ENCODE measurements around the gene FNTB. TPM values are rescaled to one million over a fixed set of nuclear protein-coding genes. Genes with fewer than 3 reads are reported as not detected.

FNTB gene
- total and polyA plus RNA-seq, 2 donors (not counting 1 experiment from before 2014, with no cell fraction given) = 6.6 to 10.2 TPM

GRCh38 chr14:64937171-64937820 is 49.4 kb upstream of the FNTB start:
- Mint-ChIP-seq H3K9me3 (ENCODE audit: insufficient read depth) (no peaks in the 10 kb centered on the region), H3K27ac (peak overlapping the region; percentile 50), H3K27me3 (no peaks in the 10 kb centered on the region), H3K4me1 (peaks cover 6% of the 10 kb centered on the region), H3K4me3 (no peak overlapping the region)
- Histone ChIP-seq H4K20me1 (ENCODE audit: control insufficient read depth, insufficient read depth, low read length, poor library complexity, severe bottlenecking) (peaks cover 4% of the 10 kb centered on the region), H3K4me2 (replicated peaks; ENCODE audit: low read depth, low read length, poor library complexity, severe bottlenecking) (no peak overlapping the region), H3K4me1 (ENCODE audit: control insufficient read depth in 2 of 2, insufficient read depth in 2 of 2, low read length in 2 of 2) (no peaks in the 10 kb centered on the region), H3K27ac (ENCODE audit: low read length in 2 of 2) (no peak overlapping the region), H3K4me3 (ENCODE audit: control extremely low read depth in 1 of 5, extremely low read depth in 1 of 5, insufficient read depth in 1 of 5, low read depth in 2 of 5, low read length in 4 of 5) (no peak overlapping the region), H2AFZ (ENCODE audit: insufficient read depth, low read depth, low read length, poor library complexity, severe bottlenecking) (no peak overlapping the region), H3K79me2 (ENCODE audit: control insufficient read depth, insufficient read depth, low read length) (no peaks in the 10 kb centered on the region), H3K27me3 (replicated peaks in 1 of 4; ENCODE audit: control extremely low read depth in 1 of 4, control insufficient read depth in 3 of 4, insufficient read depth in 4 of 4, low read length in 3 of 4) (no peaks in the 10 kb centered on the region), H3K36me3 (replicated peaks in 1 of 2; ENCODE audit: control extremely low read depth in 1 of 2, control insufficient read depth in 1 of 2, extremely low read depth in 1 of 2, insufficient read depth in 2 of 2, low read length in 1 of 2) (peaks cover 0 to 32% of the 10 kb centered on the region in 2 experiments), H3K9ac (ENCODE audit: low read length) (no peak overlapping the region), H3K9me3 (ENCODE audit: control extremely low read depth in 1 of 3, control insufficient read depth in 2 of 3, insufficient read depth in 1 of 3, low read length in 2 of 3) (no peaks in the 10 kb centered on the region)
- DNase-seq (no peak), ATAC-seq (ENCODE audit: low read depth) (no peak)
- TF ChIP-seq EZH2 (IDR thresholded peaks at IDR 0.05; ENCODE audit: borderline replicate concordance, insufficient read depth, low read depth, low read length, poor library complexity, severe bottlenecking) (no peak), CTCF (IDR thresholded peaks at IDR 0.05) (no peak)
- ChIA-PET POLR2A (no interaction called here), CTCF (interaction anchor here (0.7 to 0.9 kb wide), 2 partner anchors 12 to 114 kb away, joined by 3 read pairs; no protein-coding TSS in a partner anchor)
- intact Hi-C loops (cut with micrococcal nuclease) = no loop called here
- no CpG with 5 or more reads among the region's 1 CpG for WGBS (ENCODE audit: insufficient coverage)

- Mint-ChIP-seq H3K4me1 (peaks cover 7% of the 10 kb centered on the region), H3K4me3 (no peak overlapping the region), H3K9me3 (ENCODE audit: insufficient read depth) (no peaks in the 10 kb centered on the region), H3K27ac (peak overlapping the region; percentile 50), H3K27me3 (no peaks in the 10 kb centered on the region)
- Histone ChIP-seq H3K4me2 (replicated peaks; ENCODE audit: low read depth, low read length, poor library complexity, severe bottlenecking) (no peak overlapping the region), H3K9me3 (ENCODE audit: control extremely low read depth in 1 of 3, control insufficient read depth in 2 of 3, insufficient read depth in 1 of 3, low read length in 2 of 3) (no peaks in the 10 kb centered on the region), H3K79me2 (ENCODE audit: control insufficient read depth, insufficient read depth, low read length) (no peaks in the 10 kb centered on the region), H3K4me1 (ENCODE audit: control insufficient read depth in 2 of 2, insufficient read depth in 2 of 2, low read length in 2 of 2) (no peaks in the 10 kb centered on the region), H3K27me3 (replicated peaks in 1 of 4; ENCODE audit: control extremely low read depth in 1 of 4, control insufficient read depth in 3 of 4, insufficient read depth in 4 of 4, low read length in 3 of 4) (no peaks in the 10 kb centered on the region), H2AFZ (ENCODE audit: insufficient read depth, low read depth, low read length, poor library complexity, severe bottlenecking) (no peak overlapping the region), H3K27ac (ENCODE audit: low read length in 2 of 2) (no peak overlapping the region), H3K9ac (ENCODE audit: low read length) (no peak overlapping the region), H4K20me1 (ENCODE audit: control insufficient read depth, insufficient read depth, low read length, poor library complexity, severe bottlenecking) (peaks cover 4% of the 10 kb centered on the region), H3K4me3 (ENCODE audit: control extremely low read depth in 1 of 5, extremely low read depth in 1 of 5, insufficient read depth in 1 of 5, low read depth in 2 of 5, low read length in 4 of 5) (no peak overlapping the region), H3K36me3 (replicated peaks in 1 of 2; ENCODE audit: control extremely low read depth in 1 of 2, control insufficient read depth in 1 of 2, extremely low read depth in 1 of 2, insufficient read depth in 2 of 2, low read length in 1 of 2) (peaks cover 0 to 27% of the 10 kb centered on the region in 2 experiments)
- ATAC-seq (ENCODE audit: low read depth) = no peak
- intact Hi-C loops (cut with micrococcal nuclease) = no loop called here
- no peak for TF ChIP-seq CTCF (IDR thresholded peaks at IDR 0.05)
- TF ChIP-seq EZH2 (IDR thresholded peaks at IDR 0.05; ENCODE audit: borderline replicate concordance, insufficient read depth, low read depth, low read length, poor library complexity, severe bottlenecking) = no peak
- POLR2A ChIA-PET = no interaction called here
- 100% methylated on average over 1 of the region's 1 CpG for WGBS (ENCODE audit: insufficient coverage)
- DNase-seq = no peak
- CTCF ChIA-PET = no interaction called here
Measured at GRCh38 chr14:64937821-64938193, 48.9 kb upstream of the FNTB start.
